GM03348 (cell line): ENCODE measurements around the gene FEV.
"Not testable (repeated sequence)": the region's sequence is repeated elsewhere in the genome, so short reads cannot be mapped to it uniquely, and the experiment has no call there.

ENCODE experiments used
- DNase-seq: peaks from one replicate; pipeline ENCODE4 v3.0.0; 2012; ENCODE audit warnings: low spot score

The FEV gene

DNA sequence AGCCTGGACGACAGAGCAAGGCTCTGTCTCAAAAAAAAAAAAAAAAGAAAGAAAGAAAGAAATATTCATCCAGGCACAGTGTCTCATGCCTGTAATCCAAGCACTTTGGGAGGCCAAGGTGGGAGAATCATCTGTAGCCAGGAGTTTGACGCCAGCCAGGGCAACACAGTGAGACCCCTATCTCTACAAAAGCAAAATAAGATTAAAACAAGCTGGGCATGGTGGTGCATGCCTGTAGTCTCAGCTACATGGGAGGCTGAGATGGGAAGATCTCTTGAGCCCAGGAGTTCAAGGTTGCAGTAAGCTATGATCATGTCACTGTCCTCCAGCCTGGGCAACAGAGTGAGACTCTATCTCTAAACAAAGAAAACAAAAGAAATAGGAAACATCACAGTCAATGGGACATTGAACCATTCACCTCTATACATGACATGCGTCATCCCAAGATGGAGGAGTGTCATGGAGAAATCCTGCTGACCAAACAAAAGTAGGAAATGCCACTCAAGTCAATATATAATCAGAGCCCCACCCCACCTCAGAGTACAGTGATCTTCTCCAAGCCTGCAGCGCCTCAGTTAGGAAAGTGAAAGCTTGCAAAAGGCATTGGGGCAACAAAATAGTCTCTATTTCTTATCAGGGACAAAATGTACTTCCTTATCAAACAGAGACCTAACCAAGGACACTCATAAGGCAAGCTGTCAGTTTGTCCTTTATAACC, 9.8 kb downstream of the FEV start:
- DNase-seq: no peak

DNA sequence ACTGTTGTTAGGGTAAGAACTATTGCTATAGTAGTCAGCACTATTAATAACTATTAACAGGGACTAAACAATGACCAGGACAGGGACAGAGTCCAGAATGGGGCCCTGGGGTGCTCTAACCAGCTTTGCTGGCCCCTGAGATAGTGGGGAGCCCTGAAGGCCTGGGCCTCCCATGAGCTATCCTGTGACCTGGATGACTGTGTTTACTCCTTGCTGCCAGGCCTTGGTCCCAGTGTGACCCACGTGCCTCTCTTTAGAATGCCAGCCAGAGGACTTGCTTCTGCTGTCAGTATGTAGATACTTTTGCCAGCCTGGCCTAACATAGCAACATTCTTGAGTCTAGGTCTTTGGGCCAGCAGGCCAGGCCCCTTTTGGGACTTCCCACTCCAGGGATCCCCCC, 14.1 kb downstream of the FEV start:
- DNase-seq: no peak

DNA sequence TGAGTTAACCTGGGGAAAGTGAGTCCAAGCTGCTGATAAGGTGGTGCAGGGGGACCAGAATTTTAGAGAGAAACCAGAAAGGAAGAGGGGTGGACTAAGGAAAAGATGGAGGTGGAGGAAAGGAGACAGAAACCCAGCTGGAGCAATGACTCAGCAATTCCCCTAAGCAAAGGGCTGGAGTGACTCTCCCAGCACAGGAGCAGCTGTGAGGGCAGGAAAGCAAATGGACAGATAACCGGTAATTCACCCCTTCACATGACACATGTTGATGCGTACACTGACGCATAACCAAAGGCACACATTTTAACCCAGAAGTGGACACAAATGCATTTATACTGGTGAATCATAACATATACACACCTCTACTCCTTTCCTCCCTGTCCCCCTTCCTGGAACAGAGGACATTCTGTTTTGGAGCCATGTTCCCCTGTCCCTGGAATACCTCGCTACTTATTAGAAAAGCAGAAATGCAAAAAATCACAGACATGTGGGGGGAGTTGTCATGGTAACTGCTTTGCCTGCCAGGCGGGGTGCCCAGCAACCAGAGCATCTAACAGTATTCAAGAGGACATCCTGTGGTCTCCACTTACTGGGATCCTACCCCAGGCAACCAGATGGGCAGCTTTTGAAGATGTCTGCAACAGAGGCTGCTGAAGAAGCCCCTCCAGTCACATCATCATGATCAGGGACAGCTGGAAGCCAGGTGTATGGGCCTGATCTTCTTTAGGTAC, 20.8 kb downstream of the FEV start:
- DNase-seq: no peak

DNA sequence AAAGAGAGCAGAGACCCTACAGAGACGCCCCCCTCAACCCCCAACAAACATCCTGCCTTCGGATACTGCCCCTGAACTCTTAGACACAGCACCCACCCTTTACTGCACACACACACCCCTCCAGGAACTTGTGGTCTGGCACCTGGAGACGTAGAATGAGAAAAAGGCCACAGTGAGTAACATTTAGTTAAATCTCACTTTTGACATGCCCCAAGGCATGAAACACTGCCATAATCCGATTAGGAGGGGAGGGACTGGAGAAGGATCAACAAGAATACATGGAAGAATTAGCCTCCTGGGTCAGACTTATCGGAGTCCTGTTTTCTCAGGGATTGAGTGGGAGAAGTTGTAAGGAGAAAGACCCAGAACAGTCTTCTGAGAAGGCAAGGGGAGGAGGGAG, 21.4 kb downstream of the FEV start:
- no peak for DNase-seq

DNA sequence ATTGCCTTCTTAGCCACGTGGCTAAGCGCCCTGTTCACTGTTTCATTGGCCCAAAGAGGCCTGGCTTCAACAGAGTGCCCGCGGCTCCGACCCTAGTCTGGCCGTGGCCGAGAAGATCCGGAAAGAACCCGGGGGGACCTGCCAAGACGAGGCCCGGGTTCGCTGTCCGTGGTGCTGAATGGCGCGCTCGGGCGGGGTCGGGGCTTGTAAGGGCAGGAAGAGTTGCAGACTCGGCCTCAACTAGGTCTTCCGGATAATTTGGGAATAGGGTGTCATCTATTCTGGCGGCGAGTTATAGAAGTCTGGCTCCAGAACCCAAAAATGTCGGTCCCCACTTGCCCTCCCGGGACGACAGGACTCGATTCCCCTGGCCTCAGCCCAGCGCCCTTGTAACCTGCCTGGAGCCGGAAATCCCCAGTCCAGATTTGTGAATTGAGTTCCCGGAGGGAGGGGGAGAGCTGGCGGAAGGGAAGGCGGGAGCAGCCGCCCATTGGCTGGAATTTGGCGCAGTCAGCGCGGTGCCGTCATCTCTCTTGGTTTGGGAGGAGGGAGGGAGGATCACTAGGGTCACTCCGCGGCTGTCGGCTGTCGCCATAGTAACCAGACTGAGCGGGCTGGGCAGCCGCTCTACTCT, 22.0 kb downstream of the FEV start:
- peak; percentile 70 for DNase-seq

DNA sequence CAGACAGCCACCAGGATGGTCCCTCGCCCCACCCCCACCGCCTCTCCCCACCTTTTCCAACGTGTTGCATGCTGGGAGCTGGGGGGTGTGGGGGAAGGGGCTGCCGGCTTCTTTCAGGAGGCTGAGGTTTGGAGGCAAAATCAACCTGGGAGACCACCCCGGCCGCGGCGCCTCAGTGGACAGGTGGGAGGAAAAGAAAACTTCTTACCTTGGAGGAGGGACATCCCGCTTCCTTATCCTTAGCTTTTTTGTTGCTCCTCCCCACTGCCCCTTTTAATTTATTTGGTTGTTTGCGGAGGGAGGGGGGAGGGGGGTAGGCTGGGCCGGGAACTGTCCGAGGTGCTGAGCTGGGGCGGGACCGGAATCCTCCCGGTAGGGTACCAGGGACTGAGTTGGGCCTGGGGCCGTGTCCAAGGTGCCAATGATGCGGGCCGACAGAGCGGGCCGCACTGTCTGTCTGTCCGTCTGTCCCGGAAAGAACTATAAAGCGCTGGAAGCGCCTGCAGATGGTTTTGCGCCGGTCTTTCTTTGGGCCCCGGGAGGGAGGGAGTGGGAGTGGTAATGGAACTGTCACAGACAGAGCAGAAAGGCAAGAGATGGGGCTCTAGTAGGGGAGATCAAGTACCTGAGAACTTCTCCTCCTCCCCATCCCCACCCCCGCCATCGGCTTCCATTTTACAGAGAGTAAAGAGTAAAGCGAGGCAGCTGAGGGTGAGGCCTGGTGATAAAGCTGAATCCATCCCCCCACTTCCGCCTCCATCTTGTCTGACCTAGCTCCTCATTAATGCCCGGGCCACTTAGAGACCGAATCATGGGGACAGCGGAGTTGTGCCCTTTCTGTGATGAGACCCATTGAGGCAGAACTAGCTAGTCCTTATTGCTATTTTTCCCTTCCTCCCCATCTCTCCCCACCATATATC, 23.1 kb downstream of the FEV start:
- no peak for DNase-seq

DNA sequence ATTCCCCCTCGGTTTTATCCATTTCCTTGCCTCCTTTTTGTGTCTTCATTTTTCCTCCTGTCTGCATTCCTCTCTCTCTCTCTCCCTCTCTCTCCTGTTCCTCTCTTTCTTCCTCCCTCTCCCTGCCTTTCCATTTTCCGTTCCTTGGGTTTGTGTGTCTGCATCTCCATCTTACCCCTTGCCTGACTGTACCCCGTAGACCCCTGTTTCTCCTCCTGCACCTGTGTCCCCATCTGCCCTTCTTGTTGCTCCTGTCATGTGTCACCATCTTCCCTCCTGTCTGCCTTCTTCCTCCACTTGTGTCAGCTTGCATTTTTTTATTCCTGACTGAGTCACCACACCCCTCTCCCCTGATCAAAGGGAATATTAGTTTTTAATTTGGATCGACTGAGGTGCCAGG, 23.8 kb downstream of the FEV start:
- DNase-seq: no peak

DNA sequence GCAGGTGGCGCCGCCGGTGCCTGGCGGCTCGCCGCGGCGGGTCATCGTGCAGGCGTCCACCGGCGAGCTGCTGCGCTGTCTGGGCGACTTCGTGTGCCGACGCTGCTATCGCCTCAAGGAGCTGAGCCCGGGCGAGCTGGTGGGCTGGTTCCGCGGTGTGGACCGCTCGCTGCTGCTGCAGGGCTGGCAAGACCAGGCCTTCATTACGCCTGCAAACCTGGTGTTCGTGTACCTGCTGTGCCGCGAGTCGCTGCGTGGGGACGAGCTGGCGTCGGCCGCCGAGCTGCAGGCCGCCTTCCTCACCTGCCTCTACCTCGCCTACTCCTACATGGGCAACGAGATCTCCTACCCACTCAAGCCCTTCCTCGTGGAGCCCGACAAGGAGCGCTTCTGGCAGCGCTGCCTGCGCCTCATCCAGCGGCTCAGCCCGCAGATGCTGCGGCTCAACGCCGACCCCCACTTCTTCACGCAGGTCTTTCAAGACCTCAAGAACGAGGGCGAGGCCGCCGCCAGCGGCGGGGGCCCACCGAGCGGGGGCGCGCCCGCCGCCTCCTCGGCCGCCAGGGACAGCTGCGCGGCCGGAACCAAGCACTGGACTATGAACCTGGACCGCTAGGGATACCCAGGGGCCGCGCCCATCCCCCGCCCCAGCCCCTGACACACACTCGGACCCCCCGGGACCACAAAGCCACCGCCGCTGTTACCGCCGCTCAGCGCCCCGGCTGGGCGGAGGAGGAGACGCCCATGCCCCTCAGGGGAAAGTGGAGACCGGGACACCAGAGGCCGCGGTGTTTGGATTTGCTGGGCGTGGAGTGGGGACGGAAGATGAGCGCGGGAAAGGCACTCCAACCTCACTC, 24.4 kb downstream of the FEV start:
- DNase-seq: no peak

DNA sequence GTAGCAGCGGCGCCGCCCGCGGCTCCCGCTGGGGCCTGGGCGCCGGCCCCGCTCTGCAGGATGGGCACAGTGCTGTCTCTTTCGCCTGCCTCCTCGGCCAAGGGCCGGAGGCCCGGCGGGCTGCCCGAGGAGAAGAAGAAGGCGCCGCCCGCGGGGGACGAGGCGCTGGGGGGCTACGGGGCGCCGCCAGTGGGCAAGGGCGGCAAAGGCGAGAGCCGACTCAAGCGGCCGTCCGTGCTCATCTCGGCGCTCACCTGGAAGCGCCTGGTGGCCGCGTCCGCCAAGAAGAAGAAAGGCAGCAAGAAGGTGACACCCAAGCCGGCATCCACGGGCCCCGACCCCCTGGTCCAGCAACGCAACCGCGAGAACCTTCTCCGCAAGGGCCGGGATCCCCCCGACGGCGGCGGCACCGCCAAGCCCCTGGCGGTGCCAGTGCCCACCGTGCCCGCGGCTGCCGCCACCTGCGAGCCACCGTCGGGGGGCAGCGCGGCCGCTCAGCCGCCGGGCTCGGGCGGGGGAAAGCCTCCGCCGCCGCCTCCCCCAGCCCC, 25.1 kb downstream of the FEV start:
- DNase-seq: no peak

DNA sequence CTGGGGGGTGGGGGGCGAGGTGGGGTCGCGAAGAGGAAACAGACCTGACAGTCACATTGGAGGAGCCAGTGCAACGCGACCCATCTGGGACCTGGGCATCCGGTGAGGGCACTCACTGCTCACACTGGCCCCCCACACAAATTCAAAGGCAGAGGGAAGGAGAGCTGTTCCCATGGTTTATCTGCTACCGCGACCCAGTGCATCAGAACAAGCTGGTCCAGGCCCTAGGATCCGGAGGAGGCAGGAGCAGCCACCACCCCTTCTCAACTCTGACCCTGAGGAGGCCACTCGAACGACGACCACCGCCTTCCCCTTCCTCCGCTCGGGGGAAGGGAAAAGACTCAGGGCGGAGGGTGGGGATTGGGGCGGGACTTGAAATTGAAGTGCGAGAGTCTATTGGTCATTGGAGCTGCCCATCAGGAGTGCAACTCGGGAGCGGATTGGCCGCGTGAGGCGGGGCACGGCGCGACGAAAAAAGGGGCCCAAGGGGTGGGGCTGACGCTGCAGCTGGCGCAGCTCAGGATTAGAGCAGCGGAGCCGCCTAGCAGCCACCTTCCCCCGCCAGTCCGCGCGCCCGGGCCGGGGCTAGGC, 25.7 kb downstream of the FEV start, which contains the start of gene CDK5R2:
Gene CDK5R2 (plus strand): TSS at position 526 of the 591 bp plus-strand sequence. CDS start 155 bp downstream, outside the sequence.
- DNase-seq: peak; percentile 96

DNA sequence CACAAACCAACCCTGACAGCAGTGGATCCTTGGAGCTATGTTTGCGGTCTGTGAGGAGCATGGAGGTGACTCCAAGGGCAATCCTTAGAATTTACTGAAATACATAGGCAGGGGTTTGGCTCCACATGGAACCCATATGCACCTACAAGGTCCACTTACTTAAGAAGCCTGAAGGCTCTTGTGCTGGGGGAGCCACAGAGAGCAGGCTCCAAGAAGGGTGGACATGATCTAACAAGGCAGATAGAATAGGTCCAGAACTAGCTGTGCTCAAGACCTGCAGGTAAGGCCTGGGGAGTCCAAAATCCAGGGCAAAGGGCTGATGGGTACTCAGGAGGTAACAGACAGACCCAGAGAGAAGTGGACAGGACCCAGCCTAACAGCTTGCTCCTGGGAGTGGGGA, 26.7 kb downstream of the FEV start:
- DNase-seq: no peak

DNA sequence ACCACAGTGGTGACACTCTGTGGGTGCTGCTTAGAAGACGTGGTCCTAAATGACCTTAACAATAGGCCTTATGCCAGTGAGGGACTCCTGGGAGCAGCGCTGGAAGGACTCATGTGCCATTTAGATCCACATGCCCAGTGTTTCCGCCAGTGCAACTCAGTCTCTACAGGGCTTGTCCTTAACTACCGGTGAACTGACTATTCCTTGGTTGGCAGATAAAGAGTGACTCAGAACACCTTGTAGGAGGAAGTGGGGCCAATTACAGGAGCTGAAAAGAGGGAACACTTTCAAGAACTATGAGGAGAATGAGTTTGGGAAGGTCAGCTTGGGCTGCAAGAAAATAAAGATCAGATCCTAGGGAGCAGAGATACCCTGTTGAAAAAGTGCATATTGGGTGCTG, 27.3 kb downstream of the FEV start:
- DNase-seq: no peak

DNA sequence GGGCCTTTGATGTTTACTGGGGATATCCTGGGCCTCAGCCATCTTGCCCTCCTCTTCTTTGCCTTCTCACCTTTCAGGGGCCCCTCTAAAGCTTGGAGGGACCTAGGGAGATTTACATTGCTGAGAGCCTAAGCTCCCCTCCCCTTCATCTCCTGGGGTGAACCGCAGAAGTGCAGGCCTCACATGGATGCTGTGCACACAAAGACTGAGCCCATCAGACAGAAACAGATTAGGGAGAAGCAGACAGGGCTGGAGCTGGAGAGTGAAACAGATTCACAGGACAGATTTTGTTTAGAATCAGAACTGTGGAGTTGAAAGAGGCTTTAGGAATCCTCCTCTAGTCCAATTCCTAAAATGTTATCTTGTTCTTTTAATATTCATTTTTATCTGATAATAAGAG, 28.9 kb downstream of the FEV start:
- DNase-seq: no peak

DNA sequence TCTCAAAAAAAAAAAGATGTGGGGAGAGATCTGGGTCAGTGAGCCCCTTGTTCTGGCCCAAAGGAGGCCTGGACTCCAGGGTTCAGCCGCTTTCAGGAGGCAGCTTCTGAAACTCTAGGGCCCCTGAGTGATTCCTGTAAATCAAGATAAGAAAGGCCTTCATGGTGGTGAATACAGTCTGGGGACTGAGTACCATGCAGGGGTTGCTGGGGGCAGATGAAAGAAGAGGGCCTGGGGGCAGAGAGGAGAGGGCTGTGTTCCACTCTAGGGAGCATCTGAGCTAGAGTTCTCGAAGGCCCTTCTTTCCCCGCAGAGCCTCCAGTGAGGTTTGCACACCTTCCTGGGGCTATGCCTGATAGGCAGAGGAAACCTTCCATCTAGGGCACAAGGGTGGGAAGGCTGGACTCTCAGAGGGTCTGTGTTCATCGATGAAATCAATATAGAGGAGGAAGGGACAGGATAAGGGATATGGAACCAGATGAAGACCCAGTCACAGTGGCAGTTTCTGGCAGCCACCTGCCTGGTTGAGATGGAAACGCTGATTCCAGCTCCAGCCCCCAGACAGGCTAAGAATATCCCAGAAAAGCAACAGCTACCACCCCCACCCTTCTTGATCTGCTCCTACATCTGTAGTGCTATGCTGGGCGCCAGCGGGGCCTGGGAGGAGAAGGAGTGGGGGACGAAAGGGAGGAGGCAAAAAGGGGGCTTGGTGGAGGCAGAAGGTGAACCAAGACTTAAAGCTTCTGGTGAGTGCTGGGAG, 30.3 kb downstream of the FEV start:
- no peak for DNase-seq

DNA sequence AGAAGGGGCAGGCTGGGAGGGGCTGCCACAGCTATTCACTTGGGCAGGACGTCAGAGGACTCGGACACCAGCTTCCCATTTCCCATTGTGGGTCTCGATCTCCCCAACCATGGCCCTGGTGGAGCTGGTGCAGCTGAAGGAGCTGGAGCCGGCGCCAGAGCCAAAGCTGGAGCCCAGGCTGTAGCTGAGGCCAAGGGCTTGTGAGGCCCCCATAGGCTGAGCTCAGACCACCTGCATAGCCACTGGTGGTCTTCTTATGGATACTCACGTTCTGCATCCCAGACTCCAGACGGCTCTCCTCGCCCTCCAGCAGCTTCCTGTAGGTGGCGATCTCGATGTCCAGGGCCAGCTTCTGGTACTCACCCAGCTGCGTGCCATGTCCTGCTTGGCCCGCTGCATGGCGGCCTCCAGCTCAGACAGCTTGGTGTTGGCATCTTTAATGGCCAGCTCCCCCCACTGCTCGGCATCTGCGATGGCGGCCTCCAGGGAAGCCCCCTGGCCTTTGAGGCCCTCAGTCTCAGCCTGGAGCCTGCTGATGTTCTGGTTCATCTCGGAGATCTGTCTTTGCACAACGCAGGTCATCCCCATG, 31.5 kb downstream of the FEV start:
- no peak for DNase-seq

DNA sequence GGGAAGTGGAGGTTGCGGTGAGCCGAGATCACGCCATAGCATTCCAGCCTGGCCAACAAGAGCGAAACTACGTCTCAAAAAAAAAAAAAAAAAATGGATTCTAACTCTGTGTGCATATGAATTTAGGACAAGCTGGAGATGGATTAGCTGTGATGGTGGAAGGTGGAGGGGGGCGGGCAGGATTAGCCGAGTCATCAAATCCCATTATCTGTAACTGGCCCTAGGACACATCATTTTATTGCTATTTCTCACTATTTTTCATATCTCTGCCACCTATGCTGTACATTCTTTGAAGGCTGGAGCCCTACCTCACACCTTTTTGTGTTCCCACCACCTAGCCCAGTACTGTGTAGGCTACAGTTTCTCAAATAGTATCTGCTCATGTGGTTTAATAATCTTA, 32.8 kb downstream of the FEV start:
- no peak for DNase-seq

DNA sequence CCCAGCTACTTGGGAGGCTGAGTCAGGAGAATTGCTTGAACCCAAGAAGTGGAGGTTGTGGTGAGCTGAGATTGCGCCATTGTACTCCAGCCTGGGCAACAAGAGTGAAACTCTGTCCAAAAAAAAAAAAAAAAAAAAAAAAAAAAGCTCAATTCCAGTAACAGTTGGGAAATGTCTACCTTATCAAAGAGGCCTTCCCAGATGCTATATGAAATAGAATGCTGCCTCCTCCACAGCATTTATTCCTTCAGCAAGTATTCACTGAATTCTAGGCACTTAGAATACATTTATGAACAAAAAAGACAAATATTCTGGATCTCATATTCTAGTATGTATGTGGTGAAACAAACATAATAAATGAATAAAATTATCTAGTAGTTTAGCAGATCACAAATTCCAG, 38.4 kb downstream of the FEV start:
- no peak for DNase-seq

DNA sequence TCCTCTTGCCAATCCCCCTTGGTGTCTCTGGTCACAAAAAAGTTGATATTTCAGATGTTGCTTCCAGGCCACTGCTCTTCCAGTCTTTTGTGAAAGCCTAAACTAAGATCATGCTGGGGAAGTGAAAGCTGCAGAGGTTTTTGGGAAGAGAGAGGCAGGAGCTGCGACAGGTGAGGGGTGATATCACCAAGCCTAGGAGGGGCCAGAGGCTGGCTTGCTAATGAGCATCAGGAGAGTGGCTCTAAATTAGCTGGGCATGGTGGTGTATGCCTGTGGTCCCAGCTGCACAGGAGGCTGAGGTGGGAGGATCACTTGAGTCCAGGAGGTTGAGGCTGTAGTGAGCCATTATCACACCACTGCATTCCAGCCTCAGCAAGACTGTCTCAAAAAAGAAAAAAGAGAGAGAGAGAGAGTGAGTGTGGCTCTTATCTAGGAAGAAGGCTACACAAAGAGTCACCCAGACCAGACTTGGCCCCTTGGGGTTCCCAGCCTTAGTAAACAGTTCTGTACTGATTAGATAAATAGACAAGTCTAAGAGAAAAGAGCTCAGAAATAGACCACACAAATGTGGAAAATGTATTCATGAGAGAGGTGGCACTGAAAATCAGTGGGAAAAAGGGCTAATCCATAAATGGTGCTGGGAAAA, 40.1 kb downstream of the FEV start:
- DNase-seq: no peak

DNA sequence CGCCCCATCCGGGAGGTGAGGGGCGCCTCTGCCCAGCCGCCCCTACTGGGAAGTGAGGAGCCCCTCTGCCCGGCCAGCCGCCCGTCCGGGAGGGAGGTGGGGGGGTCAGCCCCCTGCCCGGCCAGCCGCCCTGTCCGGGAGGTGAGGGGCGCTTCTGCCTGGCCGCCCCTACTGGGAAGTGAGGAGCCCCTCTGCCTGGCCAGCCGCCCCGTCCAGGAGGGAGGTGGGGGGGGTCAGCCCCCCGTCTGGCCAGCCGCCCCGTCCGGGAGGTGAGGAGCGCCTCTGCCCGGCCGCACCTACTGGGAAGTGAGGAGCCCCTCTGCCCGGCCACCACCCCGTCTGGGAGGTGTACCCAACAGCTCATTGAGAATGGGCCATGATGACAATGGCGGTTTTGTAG, 53.2 kb downstream of the FEV start:
- not testable (repeated sequence) for DNase-seq
